HG02678 (cell line): ENCODE measurements around the gene TCF4.

Experiments
- ATAC-seq: cut with Tn5 transposase; IDR thresholded peaks from one replicate; pipeline ENCODE4 v1.9.1; 2021; ENCODE audit warnings: mild to moderate bottlenecking, moderate library complexity; ENCODE audit not compliant: unreplicated experiment

The TCF4 gene

GRCh38 chr18:55588111-55588869 is at the start of gene TCF4:
Gene TCF4, minus strand, starts transcription at chr18:55588192. Its CDS starts 1,076 bp downstream, at chr18:55587116.
- ATAC-seq: no peak

GRCh38 chr18:55637204-55637603 is 49.2 kb upstream of the TCF4 start:
- ATAC-seq: no peak

- no peak for ATAC-seq
Observed at GRCh38 chr18:55635439-55635838, 47.4 kb upstream of the TCF4 start.

- ATAC-seq: no peak
Observed at GRCh38 chr18:55634545-55634944, 46.6 kb upstream of the TCF4 start.

- ATAC-seq: no peak
Observed at GRCh38 chr18:55633032-55633431, 45.0 kb upstream of the TCF4 start.

GRCh38 chr18:55629133-55629532 is 41.1 kb upstream of the TCF4 start:
- no peak for ATAC-seq

- no peak for ATAC-seq
Observed at GRCh38 chr18:55627007-55627406, 39.0 kb upstream of the TCF4 start.

- no peak for ATAC-seq
Observed at GRCh38 chr18:55625901-55626300, 37.9 kb upstream of the TCF4 start.

- no peak for ATAC-seq
Observed at GRCh38 chr18:55623626-55624025, 35.6 kb upstream of the TCF4 start.

GRCh38 chr18:55610506-55610905 is 22.5 kb upstream of the TCF4 start:
- ATAC-seq: no peak

- ATAC-seq: no peak
Observed at GRCh38 chr18:55609160-55609825, 21.3 kb upstream of the TCF4 start.

GRCh38 chr18:55608497-55608896 is 20.5 kb upstream of the TCF4 start:
- ATAC-seq: no peak

- ATAC-seq: no peak
Observed at GRCh38 chr18:55607773-55608172, 19.8 kb upstream of the TCF4 start.

- peak; percentile 75 for ATAC-seq
Observed at GRCh38 chr18:55605733-55606338, 17.8 kb upstream of the TCF4 start.

- no peak for ATAC-seq
Observed at GRCh38 chr18:55603775-55604174, 15.8 kb upstream of the TCF4 start.

GRCh38 chr18:55593888-55594287 is 5.9 kb upstream of the TCF4 start:
- ATAC-seq: no peak

GRCh38 chr18:55592572-55592971 is 4.6 kb upstream of the TCF4 start:
- ATAC-seq: no peak

GRCh38 chr18:55592106-55592505 is 4.1 kb upstream of the TCF4 start:
- no peak for ATAC-seq

- peak; percentile 90 for ATAC-seq
Observed at GRCh38 chr18:55589625-55590291, 1.8 kb upstream of the TCF4 start.

GRCh38 chr18:55588870-55589595 is 1.0 kb upstream of the TCF4 start:
- no peak for ATAC-seq
